Amygdala (tissue), 56 donors: ENCODE measurements around the gene NAV2.
"Not testable (repeated sequence)": the region's sequence is repeated elsewhere in the genome, so short reads cannot be mapped to it uniquely, and the experiment has no call there.

Source experiments
- DNase-seq, 56 donors: peaks; one replicate each; lab custom pipeline; 2025; lab: John Stamatoyannopoulos, UW

The NAV2 gene

GRCh38 chr11:19912958-19913892 is 200.6 kb downstream of the NAV2 start:
- DNase-seq, result no peak

- DNase-seq, result no peak
Observed at GRCh38 chr11:19913893-19914249, 201.2 kb downstream of the NAV2 start.

GRCh38 chr11:19915808-19916207 is 203.2 kb downstream of the NAV2 start:
- DNase-seq, result no peak

GRCh38 chr11:19917069-19917468 is 204.4 kb downstream of the NAV2 start:
- no peak for DNase-seq

GRCh38 chr11:19918302-19919049 is 205.8 kb downstream of the NAV2 start:
- DNase-seq, result no peak

- DNase-seq, result peak in 3 of 56 donors; percentile 5 to 26 (median 23)
Observed at GRCh38 chr11:19919050-19919561, 206.5 kb downstream of the NAV2 start.

- DNase-seq, result no peak
Observed at GRCh38 chr11:19920982-19921381, 208.3 kb downstream of the NAV2 start.

GRCh38 chr11:19921976-19922688 is 209.5 kb downstream of the NAV2 start:
- DNase-seq, result no peak

GRCh38 chr11:19922689-19923035 is 210.0 kb downstream of the NAV2 start:
- DNase-seq, result no peak

GRCh38 chr11:19923626-19924025 is 211.0 kb downstream of the NAV2 start:
- DNase-seq, result no peak

- DNase-seq, result no peak
Observed at GRCh38 chr11:19924311-19924710, 211.7 kb downstream of the NAV2 start.

GRCh38 chr11:19924716-19925115 is 212.1 kb downstream of the NAV2 start:
- DNase-seq, result no peak

- not testable (repeated sequence) for DNase-seq
Observed at GRCh38 chr11:19927403-19927802, 214.8 kb downstream of the NAV2 start.

- no peak for DNase-seq
Observed at GRCh38 chr11:19929147-19929546, 216.5 kb downstream of the NAV2 start.

- no peak for DNase-seq
Observed at GRCh38 chr11:19929655-19930054, 217.0 kb downstream of the NAV2 start.

- peak in 1 of 56 donors; percentile 15 for DNase-seq
Observed at GRCh38 chr11:19931141-19931770, 218.6 kb downstream of the NAV2 start.

GRCh38 chr11:19931771-19932369 is 219.2 kb downstream of the NAV2 start:
- DNase-seq, result peak in 2 of 56 donors; percentile 5 to 26

- DNase-seq, result no peak
Observed at GRCh38 chr11:19933132-19933735, 220.6 kb downstream of the NAV2 start.

- DNase-seq, result no peak
Observed at GRCh38 chr11:19933801-19934488, 221.3 kb downstream of the NAV2 start.
